ENCODE data around the gene SIRT5.

DNA sequence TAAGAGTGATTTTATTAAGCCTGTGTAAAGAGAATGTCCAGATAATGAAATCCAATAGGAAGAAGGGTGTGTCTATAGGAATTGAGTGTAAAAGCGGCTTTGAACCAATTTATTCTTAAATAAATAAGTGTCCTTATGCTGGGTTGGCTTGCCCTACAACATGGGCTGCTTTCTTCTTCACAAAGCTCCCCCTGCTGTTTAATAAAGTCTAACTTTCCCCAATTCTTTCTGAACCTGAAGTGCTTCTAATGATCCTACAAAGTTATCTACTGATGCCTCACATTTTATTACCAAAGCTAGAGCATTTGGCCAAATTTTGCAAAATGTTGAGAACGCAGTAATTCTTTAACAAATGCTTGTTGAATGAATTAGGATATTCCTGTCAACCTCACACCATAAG, 36.3 kb upstream of the SIRT5 start:
- TF ChIP-seq GATA2 (IDR thresholded peaks at IDR 0.05; ENCODE audit: low read depth, low read length) (no peak), GATA3 (IDR thresholded peaks at IDR 0.05; ENCODE audit: low read depth, low read length) (no peak)

Measured in SH-SY5Y (cell line).